H1 (cell line): ENCODE measurements around the gene FAM222B. TPM values are rescaled to one million over a fixed set of nuclear protein-coding genes. Genes with fewer than 3 reads are reported as not detected.
"Not testable (repeated sequence)": the region's sequence is repeated elsewhere in the genome, so short reads cannot be mapped to it uniquely, and the experiment has no call there.

Experiments used
- CTCF ChIA-PET: fragments of 300-600 bp; sonication (Branson Sonifier 250); formaldehyde crosslinking; loops from one replicate; lab custom pipeline; 2021; ENCODE audit not compliant: partially characterized antibody; lab: Charles Lee
- POLR2A ChIA-PET: fragments of 300-600 bp; sonication (Branson Sonifier 250); formaldehyde crosslinking; loops from one replicate; lab custom pipeline; 2021; ENCODE audit warnings: inconsistent platforms; ENCODE audit not compliant: partially characterized antibody; lab: Charles Lee
- DNase-seq, 2 experiments: peaks; one replicate each; pipeline versions ENCODE4 v3.0.0 to v3.0.0-alpha.2; 2010 to 2022; ENCODE audit warnings: low spot score in 2 of 2, low read depth in 1 of 2, mixed read lengths in 1 of 2
- FAIRE-seq: peaks from 2 replicates; lab custom pipeline; 2011; peaks lifted over from hg19 to GRCh38; lab: Jason Lieb, UNC
- H2AFZ ChIP-seq: 2 replicates; pipeline ENCODE4 v1.8.1; 2012; ENCODE audit warnings: low read length, inconsistent platforms
- H2AK5ac ChIP-seq: 2 replicates; pipeline ENCODE4 v1.6.1; 2013; ENCODE audit warnings: low read depth, low read length
- H2BK120ac ChIP-seq: replicated peaks from 2 replicates; pipeline ENCODE3; 2013; ENCODE audit warnings: low read depth, low read length, inconsistent platforms
- H2BK12ac ChIP-seq: 2 replicates; pipeline ENCODE4 v1.6.1; 2013; ENCODE audit warnings: low read depth, low read length
- H2BK15ac ChIP-seq: 2 replicates; pipeline ENCODE4 v1.6.1; 2013; ENCODE audit warnings: low read length
- H2BK20ac ChIP-seq: 2 replicates; pipeline ENCODE4 v1.6.1; 2013; ENCODE audit warnings: low read length
- H2BK5ac ChIP-seq: 2 replicates; pipeline ENCODE4 v1.6.1; 2013; ENCODE audit warnings: low read depth, low read length
- H3K14ac ChIP-seq: 2 replicates; pipeline ENCODE4 v1.6.1; 2013; ENCODE audit warnings: inconsistent platforms; ENCODE audit not compliant: insufficient read length
- H3K18ac ChIP-seq: 2 replicates; pipeline ENCODE4 v1.6.1; 2013; ENCODE audit warnings: low read length; ENCODE audit errors: extremely low read depth
- H3K23ac ChIP-seq: 2 replicates; pipeline ENCODE4 v1.6.1; 2013; ENCODE audit warnings: inconsistent platforms; ENCODE audit not compliant: insufficient read length
- H3K23me2 ChIP-seq: 2 replicates; pipeline ENCODE4 v1.6.1; 2013; ENCODE audit warnings: low read depth, low read length
- H3K27ac ChIP-seq: 2 replicates; pipeline ENCODE4 v1.6.1; 2011; ENCODE audit warnings: low read depth, low read length, inconsistent platforms
- H3K27me3 ChIP-seq, 4 experiments: replicated peaks in 1 of 4; 1 replicate in 1 of 4; 2 replicates in 3 of 4; pipeline versions ENCODE4 v1.6.1 to v1.8.1; 2011 to 2013; ENCODE audit warnings: low read length in 3 of 4, mild to moderate bottlenecking in 3 of 4, inconsistent platforms in 2 of 4, mixed read lengths in 2 of 4, moderate library complexity in 1 of 4; ENCODE audit not compliant: control insufficient read depth in 3 of 4, insufficient read depth in 3 of 4; ENCODE audit errors: extremely low read depth in 1 of 4
- H3K36me3 ChIP-seq, 4 experiments: 2 replicates each; pipeline versions ENCODE4 v1.6.1 to v1.8.1; 2011 to 2013; ENCODE audit warnings: mild to moderate bottlenecking in 4 of 4, low read length in 3 of 4, moderate library complexity in 2 of 4, control low read depth in 1 of 4, inconsistent platforms in 1 of 4; ENCODE audit not compliant: insufficient read depth in 4 of 4, control insufficient read depth in 2 of 4
- H3K4ac ChIP-seq: replicated peaks from 2 replicates; pipeline ENCODE3; 2013; ENCODE audit warnings: low read length, low read depth, mixed read lengths, inconsistent platforms; ENCODE audit not compliant: insufficient read length
- H3K4me1 ChIP-seq, 4 experiments: replicated peaks in 1 of 4; 1 replicate in 1 of 4; 2 replicates in 3 of 4; pipeline versions ENCODE4 v1.6.1 to v1.8.1; 2011 to 2013; ENCODE audit warnings: low read length in 3 of 4, inconsistent platforms in 2 of 4, mixed read lengths in 1 of 4; ENCODE audit not compliant: insufficient read depth in 4 of 4, control insufficient read depth in 3 of 4
- H3K4me2 ChIP-seq, 2 experiments: 2 replicates each; pipeline versions ENCODE4 v1.6.1 to v1.8.1; 2011 to 2013; ENCODE audit warnings: low read depth in 2 of 2, low read length in 2 of 2, control low read depth in 1 of 2, inconsistent platforms in 1 of 2, mild to moderate bottlenecking in 1 of 2; ENCODE audit not compliant: insufficient read depth in 1 of 2
- H3K4me3 ChIP-seq, 4 experiments: fragments of 200-600, 300-600 bp in 1 of 4; sonication (generic), shearing (Covaris generic), sonication (Bioruptor Twin) in 1 of 4; 2 replicates each; pipeline versions ENCODE4 v1.5.1 to v1.8.1; 2011 to 2016; ENCODE audit warnings: low read length in 4 of 4, low read depth in 3 of 4, control low read depth in 2 of 4, inconsistent platforms in 2 of 4, mild to moderate bottlenecking in 2 of 4, mixed read lengths in 1 of 4, moderate library complexity in 1 of 4; ENCODE audit not compliant: insufficient read depth in 2 of 4; ENCODE audit errors: extremely low read depth in 1 of 4
- H3K56ac ChIP-seq: replicated peaks from 2 replicates; pipeline ENCODE3; 2013; ENCODE audit warnings: low read depth, mild to moderate bottlenecking, mixed read lengths, low read length, inconsistent platforms; ENCODE audit not compliant: insufficient read length
- H3K79me1 ChIP-seq: 2 replicates; pipeline ENCODE4 v1.6.1; 2013; ENCODE audit warnings: low read depth, low read length, control low read depth
- H3K79me2 ChIP-seq, 2 experiments: 2 replicates each; pipeline versions ENCODE4 v1.6.1 to v1.8.1; 2012 to 2013; ENCODE audit warnings: low read length in 2 of 2, mild to moderate bottlenecking in 2 of 2, inconsistent platforms in 1 of 2; ENCODE audit not compliant: insufficient read depth in 2 of 2, control insufficient read depth in 1 of 2
- H3K9ac ChIP-seq, 4 experiments: replicated peaks in 1 of 4; 1 replicate in 1 of 4; 2 replicates in 3 of 4; pipeline versions ENCODE4 v1.6.1 to v1.8.1; 2011 to 2013; ENCODE audit warnings: low read depth in 3 of 4, low read length in 3 of 4, control low read depth in 2 of 4, mild to moderate bottlenecking in 2 of 4, moderate library complexity in 2 of 4, inconsistent platforms in 1 of 4; ENCODE audit errors: extremely low read depth in 1 of 4
- H3K9me3 ChIP-seq, 2 experiments: 2 replicates each; pipeline versions ENCODE4 v1.6.1 to v1.8.1; 2012 to 2013; ENCODE audit warnings: mild to moderate bottlenecking in 2 of 2, moderate library complexity in 2 of 2, control low read depth in 1 of 2, inconsistent platforms in 1 of 2, low read depth in 1 of 2, low read length in 1 of 2, mixed read lengths in 1 of 2; ENCODE audit not compliant: insufficient read depth in 2 of 2
- H4K20me1 ChIP-seq, 2 experiments: replicated peaks in 1 of 2; 2 replicates each; pipeline versions ENCODE3 to v1.8.1; 2011 to 2013; ENCODE audit warnings: inconsistent platforms in 2 of 2, low read length in 2 of 2, mild to moderate bottlenecking in 1 of 2; ENCODE audit not compliant: insufficient read depth in 2 of 2, control insufficient read depth in 1 of 2
- H4K5ac ChIP-seq: 2 replicates; pipeline ENCODE4 v1.6.1; 2013; ENCODE audit warnings: low read length, low read depth, mixed read lengths, inconsistent platforms; ENCODE audit not compliant: insufficient read length
- H4K8ac ChIP-seq: 2 replicates; pipeline ENCODE4 v1.8.0; 2013; ENCODE audit warnings: mild to moderate bottlenecking, moderate library complexity, low read length, inconsistent platforms; ENCODE audit not compliant: insufficient read depth; ENCODE audit errors: extremely low read depth
- H4K91ac ChIP-seq: replicated peaks from 2 replicates; pipeline ENCODE3; 2013; ENCODE audit warnings: low read length, mixed read lengths, inconsistent platforms; ENCODE audit not compliant: insufficient read length
- WGBS, 2 experiments: shearing (Covaris generic) in 1 of 2; methylation state at CpG; one replicate each; pipeline versions ENCODE4 v1.1.6 to v1.1.7; 2013 to 2015; ENCODE audit warnings: low lambda C conversion rate in 2 of 2, mixed read lengths in 2 of 2, inconsistent platforms in 1 of 2, low coverage in 1 of 2, missing lambda C conversion rate in 1 of 2; ENCODE audit not compliant: insufficient replicate concordance in 2 of 2, insufficient coverage in 1 of 2, insufficient read length in 1 of 2; ENCODE audit errors: extremely low coverage in 1 of 2, missing lambda C conversion rate in 1 of 2; 5-methylcytosine and 5-hydroxymethylcytosine counted together
- polyA plus RNA-seq, 7 experiments: library from polyadenylated mRNA; depleted of rRNA in 3 of 7; stranded (reverse) in 5 of 7; unstranded in 2 of 7; fragments of >200 nt in 5 of 7; fragments of 200-250 nt in 2 of 7; gene quantifications; 1 replicate in 5 of 7; 2 replicates in 1 of 7; 4 replicates in 1 of 7; pipeline versions ENCODE4 v1.2.1 to v1.2.3, GENCODE V29; 2011 to 2013; ENCODE audit warnings: missing spikeins in 2 of 7, mixed read lengths in 2 of 7
- total RNA-seq: library from RNA; stranded (reverse); fragmentation: NEBNext Ultra II Directional; extraction: Animal tissue kit (Norgen Biotek cat#: 25700); gene quantifications from 2 replicates; pipeline ENCODE4 v1.2.1, GENCODE V29; 2021

The FAM222B gene
- total and polyA plus RNA-seq, 2 of the 8 experiments (the other 6 are each of a cell fraction or from before 2014, with no cell fraction given): 42.1 to 81.7 TPM

DNA sequence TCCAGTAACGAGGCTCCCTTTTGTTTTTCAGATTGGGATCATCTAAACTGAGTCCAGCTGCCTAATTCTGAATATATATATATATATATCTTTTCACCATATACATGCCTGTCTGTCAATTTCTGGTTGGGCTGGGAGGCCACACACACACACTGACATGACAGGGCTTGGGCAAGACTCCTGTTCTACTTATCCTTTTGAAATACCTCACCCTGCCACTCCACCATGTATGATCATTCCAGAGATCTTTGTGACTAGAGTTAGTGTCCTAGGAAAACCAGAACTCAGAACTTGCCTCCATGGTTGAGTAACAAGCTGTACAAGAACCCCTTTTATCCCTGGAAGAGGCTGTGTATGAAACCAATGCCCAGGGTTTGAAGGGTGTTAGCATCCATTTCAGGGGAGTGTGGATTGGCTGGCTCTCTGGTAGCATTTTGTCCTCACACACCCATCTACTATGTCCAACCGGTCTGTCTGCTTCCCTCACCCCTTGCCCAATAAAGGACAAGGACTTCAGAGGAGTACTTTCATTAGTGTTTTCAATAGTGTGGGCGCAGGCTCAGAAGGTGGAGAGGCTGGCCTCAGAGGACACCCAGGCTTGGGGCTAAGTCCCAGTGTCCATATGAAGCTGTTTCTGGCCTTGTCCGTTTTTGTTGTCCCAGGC lies 118.6 kb downstream of the FAM222B start:
- not testable (repeated sequence) for H3K23ac ChIP-seq, FAIRE-seq, H4K8ac ChIP-seq, H3K27ac ChIP-seq, H2AFZ ChIP-seq, H3K79me1 ChIP-seq, H3K18ac ChIP-seq, H3K9me3 ChIP-seq, H2AK5ac ChIP-seq, DNase-seq, H3K9ac ChIP-seq, H3K27me3 ChIP-seq, H3K56ac ChIP-seq, H2BK15ac ChIP-seq, H2BK5ac ChIP-seq, H3K14ac ChIP-seq, H2BK12ac ChIP-seq, H4K5ac ChIP-seq, H3K4ac ChIP-seq, H2BK20ac ChIP-seq, H4K91ac ChIP-seq, H2BK120ac ChIP-seq
- H3K79me2 ChIP-seq: peaks cover 5 to 37% of the 10 kb centered on the region in 2 experiments; a peak in 3 of 4 replicates
- peak overlapping the region; percentile 85 to 95 for H3K4me2 ChIP-seq
- POLR2A ChIA-PET: interaction anchor here (0.7 to 17.6 kb wide), 18 partner anchors 10 to 407 kb away, joined by 3 to 813 read pairs (median 8); partner anchors contain the start of genes BLTP2, DHRS13, FAM222B and FLOT2
- 83% methylated on average over 4 of the region's 4 CpGs; no CpG with 5 or more reads in 1 of the 2 experiments for WGBS, 2 experiments
- H4K20me1 ChIP-seq: peaks cover 6 to 19% of the 10 kb centered on the region in 2 experiments
- CTCF ChIA-PET: interaction anchor here (1.2 to 16.9 kb wide), 3 partner anchors 26 to 188 kb away, joined by 4 to 316 read pairs (median 4); no protein-coding TSS in a partner anchor
- peaks cover 0 to 15% (median 6%) of the 10 kb centered on the region in 4 experiments; a peak in 6 of 7 replicates for H3K4me1 ChIP-seq
- H3K23me2 ChIP-seq: peaks cover 24% of the 10 kb centered on the region
- H3K36me3 ChIP-seq: peaks cover 19 to 49% (median 36%) of the 10 kb centered on the region in 4 experiments
- H3K4me3 ChIP-seq: peak overlapping the region in 2 of 4 experiments; percentile 57 to 81; a peak in 3 of 8 replicates
